A549 (cell line): ENCODE measurements around the gene GPATCH8. TPM values are rescaled to one million over a fixed set of nuclear protein-coding genes. Genes with fewer than 3 reads are reported as not detected.

ENCODE experiments used
- ATAC-seq, 2 experiments: fragments of 200-7000 bp in 1 of 2; fragments of >200 bp in 1 of 2; cut with Nextera tagmentation in 1 of 2; cut with Tn5 transposase in 1 of 2; 3 replicates each; pipeline versions ENCODE4 v1.8.0 to v1.9.1; 2018 to 2020; ENCODE audit warnings: mild to moderate bottlenecking in 1 of 2, moderate library complexity in 1 of 2
- CTCF ChIA-PET: fragments of 300-600 bp; sonication (Branson Sonifier 250); formaldehyde crosslinking; extraction: SDS; loops from one replicate; lab custom pipeline; 2021; ENCODE audit warnings: antibody characterized with exemption, inconsistent platforms; lab: Yijun Ruan, JAX
- POLR2A ChIA-PET: fragments of 350-600 bp; formaldehyde crosslinking; extraction: SDS; loops from one replicate; lab custom pipeline; 2021; ENCODE audit warnings: antibody characterized with exemption, inconsistent platforms; lab: Yijun Ruan, JAX
- DNase-seq, 2 experiments: peaks; one replicate each; pipeline versions ENCODE4 v3.0.0 to v3.0.0-alpha.2; 2011 to 2016; ENCODE audit warnings: low read depth in 1 of 2, low spot score in 1 of 2
- FAIRE-seq: peaks from 2 replicates; lab custom pipeline; 2011; peaks lifted over from hg19 to GRCh38; lab: Jason Lieb, UNC
- H3K27ac ChIP-seq, 2 experiments: fragments of >200 bp; sonication (Bioruptor Twin); formaldehyde crosslinking; 3 replicates each; pipeline ENCODE4 v1.5.1; 2016 to 2017
- H3K4me1 ChIP-seq: fragments of >200 bp; sonication (Bioruptor Twin); formaldehyde crosslinking; 3 replicates; pipeline ENCODE4 v1.6.1; 2016
- H3K4me2 ChIP-seq: fragments of >200 bp; sonication (Bioruptor Twin); formaldehyde crosslinking; 3 replicates; pipeline ENCODE4 v1.6.1; 2016
- H3K4me3 ChIP-seq: fragments of >200 bp; sonication (Bioruptor Twin); formaldehyde crosslinking; 3 replicates; pipeline ENCODE4 v1.5.1; 2016
- H3K9me3 ChIP-seq: fragments of >200 bp; sonication (Bioruptor Twin); formaldehyde crosslinking; 3 replicates; pipeline ENCODE4 v1.6.1; 2016
- BHLHE40 ChIP-seq: IDR thresholded peaks from 2 replicates; pipeline ENCODE4 v1.6.1; 2012; ENCODE audit warnings: low read depth, low read length, inconsistent platforms
- CBX8 ChIP-seq: fragments of 200-600 bp; sonication (generic); IDR thresholded peaks from 2 replicates; pipeline ENCODE4 v1.6.1; 2016
- CHD2 ChIP-seq: fragments of 150-350 bp; IDR thresholded peaks from 2 replicates; pipeline ENCODE4 v1.6.1; 2014; ENCODE audit warnings: low read length; ENCODE audit not compliant: partially characterized antibody
- CHD4 ChIP-seq: fragments of 200-600 bp; sonication (generic); IDR thresholded peaks from 2 replicates; pipeline ENCODE4 v1.6.1; 2016; ENCODE audit warnings: antibody characterized with exemption, mild to moderate bottlenecking, borderline replicate concordance
- EP300 ChIP-seq, 2 experiments: fragments of >200 bp; sonication (Bioruptor Twin); formaldehyde crosslinking; IDR thresholded peaks; 2 replicates in 1 of 2; 3 replicates in 1 of 2; pipeline ENCODE4 v1.6.1; 2016 to 2017
- GATA3 ChIP-seq: IDR thresholded peaks from 2 replicates; pipeline ENCODE4 v1.6.1; 2012; ENCODE audit warnings: borderline replicate concordance
- HEYL ChIP-seq: fragments of 250-450 bp; sonication (Bioruptor Pico); IDR thresholded peaks from 2 replicates; pipeline ENCODE4 v1.8.0; 2021; ENCODE audit warnings: mild to moderate bottlenecking, moderate library complexity
- JUNB ChIP-seq: fragments of >200 bp; sonication (Bioruptor Twin); formaldehyde crosslinking; IDR thresholded peaks from 2 replicates; pipeline ENCODE4 v1.6.1; 2016
- KDM1A ChIP-seq: fragments of 200-600 bp; sonication (generic); IDR thresholded peaks from 2 replicates; pipeline ENCODE4 v1.6.1; 2016; ENCODE audit warnings: low read depth, mild to moderate bottlenecking
- KDM5A ChIP-seq: fragments of 200-600 bp; sonication (generic); IDR thresholded peaks from 2 replicates; pipeline ENCODE4 v1.6.1; 2016; ENCODE audit warnings: antibody characterized with exemption, mild to moderate bottlenecking
- MYC ChIP-seq: IDR thresholded peaks from 2 replicates; pipeline ENCODE4 v1.6.1; 2012; ENCODE audit warnings: mild to moderate bottlenecking, inconsistent platforms, low read length, improper control_type of control experiment, borderline replicate concordance
- RAD21 ChIP-seq, 2 experiments: fragments of >200 bp in 1 of 2; sonication (Bioruptor Twin) in 1 of 2; formaldehyde crosslinking in 1 of 2; IDR thresholded peaks in 1 of 2; conservative IDR thresholded peaks in 1 of 2; 2 replicates in 1 of 2; 3 replicates in 1 of 2; pipeline ENCODE4 v1.6.1; 2012 to 2018; ENCODE audit warnings: inconsistent platforms in 1 of 2
- RFX5 ChIP-seq: fragments of 450-650 bp; IDR thresholded peaks from 2 replicates; pipeline ENCODE4 v1.7.1; 2014; ENCODE audit warnings: antibody characterized with exemption, mild to moderate bottlenecking, moderate library complexity
- SREBF2 ChIP-seq: fragments of 450-650 bp; IDR thresholded peaks from 2 replicates; pipeline ENCODE4 v1.6.1; 2014; ENCODE audit warnings: mild to moderate bottlenecking, moderate library complexity
- ZNF302 ChIP-seq: fragments of 250-450 bp; sonication (Bioruptor Pico); IDR thresholded peaks from 2 replicates; pipeline ENCODE4 v1.9.0; 2021; ENCODE audit warnings: inconsistent platforms, mild to moderate bottlenecking, moderate library complexity
- WGBS: methylation state at CpG from one replicate; pipeline ENCODE4 v1.1.6; 2017; ENCODE audit errors: missing lambda C conversion rate; 5-methylcytosine and 5-hydroxymethylcytosine counted together
- polyA plus RNA-seq, 4 experiments: library from polyadenylated mRNA; depleted of rRNA in 3 of 4; stranded (reverse); fragments of >200 nt; fragmentation: RNase III in 1 of 4; extraction: RNeasy Plus Mini Kit Qiagen cat#74134 plus additional on column Dnase treatment in 1 of 4; gene quantifications; 2 replicates in 3 of 4; 3 replicates in 1 of 4; pipeline ENCODE4 v1.2.3, GENCODE V29; 2011 to 2017
- TF ChIP-seq, protein P1 (sequence below): IDR thresholded peaks from 2 replicates; pipeline ENCODE4 v1.6.1; 2012
- TF ChIP-seq, protein P2 (sequence below): fragments of >200 bp; sonication (Bioruptor Twin); formaldehyde crosslinking; IDR thresholded peaks from 3 replicates; pipeline ENCODE4 v1.5.1; 2016
- TF ChIP-seq, protein P3 (sequence below): fragments of 250-450 bp; sonication (Bioruptor Pico); IDR thresholded peaks from 2 replicates; pipeline ENCODE4 v1.5.0; 2021; ENCODE audit warnings: mild to moderate bottlenecking, moderate library complexity, borderline replicate concordance
- TF ChIP-seq, protein P4 (sequence below): fragments of >200 bp; sonication (Bioruptor Twin); formaldehyde crosslinking; IDR thresholded peaks from 2 replicates; pipeline ENCODE4 v1.6.1; 2016
- TF ChIP-seq, protein P5 (sequence below): fragments of 200-600 bp; sonication (generic); IDR thresholded peaks from 2 replicates; pipeline ENCODE4 v1.6.1; 2016; ENCODE audit warnings: antibody characterized with exemption, mild to moderate bottlenecking, moderate library complexity

GPATCH8 gene
- polyA plus RNA-seq, 2 of the 4 experiments (the other 2 are of a cell fraction) = 21.7 to 27.3 TPM

DNA sequence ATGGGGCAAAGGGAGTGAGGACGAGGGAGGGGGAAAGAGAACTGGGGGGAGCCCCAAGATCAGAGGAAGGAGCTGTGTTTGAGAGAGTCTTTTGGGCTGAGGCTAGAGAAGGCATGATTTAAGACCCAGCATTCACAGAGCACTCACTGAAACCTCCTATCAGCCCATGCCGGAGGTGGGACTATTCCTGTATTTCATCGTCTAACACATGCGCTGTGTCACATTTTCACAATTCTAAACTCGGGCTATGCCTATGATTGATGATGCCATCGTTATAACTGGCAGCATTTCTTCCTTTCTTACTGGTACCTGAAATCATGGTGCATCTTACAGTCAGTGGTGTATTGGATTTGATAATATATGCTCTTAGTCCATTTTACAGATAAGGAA, 143.1 kb downstream of the GPATCH8 start:
- Histone ChIP-seq H3K4me2 (no peak overlapping the region), H3K4me1 (peaks cover 20% of the 10 kb centered on the region), H3K9me3 (no peaks in the 10 kb centered on the region), H3K27ac (no peak overlapping the region), H3K4me3 (no peak overlapping the region)
- ChIA-PET CTCF (interaction anchor here (0.8 to 11.1 kb wide), 11 partner anchors 8 to 173 kb away, joined by 3 to 179 read pairs (median 10); partner anchors contain the start of gene GRN), POLR2A (interaction anchor here (0.5 to 0.6 kb wide), 2 partner anchors 192 to 294 kb away, joined by 3 read pairs; partner anchors contain the start of gene LSM12)
- WGBS = 65% methylated on average over 6 of the region's 6 CpGs
- no peak for FAIRE-seq
- DNase-seq = no peak
- TF ChIP-seq KDM1A = 0 out of 2 replicates have a peak, but pooled peaks have one; percentile 47
- TF ChIP-seq, protein P1, sequence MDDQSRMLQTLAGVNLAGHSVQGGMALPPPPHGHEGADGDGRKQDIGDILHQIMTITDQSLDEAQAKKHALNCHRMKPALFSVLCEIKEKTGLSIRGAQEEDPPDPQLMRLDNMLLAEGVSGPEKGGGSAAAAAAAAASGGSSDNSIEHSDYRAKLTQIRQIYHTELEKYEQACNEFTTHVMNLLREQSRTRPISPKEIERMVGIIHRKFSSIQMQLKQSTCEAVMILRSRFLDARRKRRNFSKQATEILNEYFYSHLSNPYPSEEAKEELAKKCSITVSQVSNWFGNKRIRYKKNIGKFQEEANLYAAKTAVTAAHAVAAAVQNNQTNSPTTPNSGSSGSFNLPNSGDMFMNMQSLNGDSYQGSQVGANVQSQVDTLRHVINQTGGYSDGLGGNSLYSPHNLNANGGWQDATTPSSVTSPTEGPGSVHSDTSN = no peak
- ATAC-seq = no peak

DNA sequence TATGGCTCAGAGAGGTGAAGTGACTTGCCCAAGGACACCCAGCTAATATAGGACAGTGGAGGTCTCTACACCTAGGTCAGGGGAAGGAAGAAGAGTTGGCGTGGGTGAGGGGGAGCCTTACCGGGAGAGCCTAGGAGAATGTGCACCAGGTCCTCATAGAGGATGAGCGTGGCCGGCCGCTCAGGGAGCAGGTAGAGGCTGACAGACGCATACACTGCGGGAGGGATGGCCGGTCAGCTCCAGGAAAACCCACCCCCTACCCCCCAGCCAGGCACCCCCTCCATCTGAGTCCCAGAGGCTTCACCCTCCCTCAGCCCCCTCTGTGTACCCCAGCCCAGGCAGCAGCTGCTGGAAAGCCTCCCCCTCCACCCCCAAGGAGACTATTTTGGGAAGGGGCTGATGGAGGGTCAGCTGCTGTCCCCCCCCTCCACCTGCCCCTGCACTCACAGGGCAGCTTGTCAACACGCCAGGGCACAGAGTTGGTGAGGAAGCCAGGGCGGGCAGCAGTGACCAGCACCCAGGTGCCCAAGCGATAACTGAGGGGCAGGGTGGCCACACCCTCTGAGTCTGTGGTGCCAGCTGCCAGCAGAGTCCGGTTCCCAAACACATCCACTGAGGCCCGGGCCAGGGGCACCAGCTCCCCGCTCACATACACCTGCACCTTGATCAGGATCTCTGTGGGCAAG, 143.6 kb downstream of the GPATCH8 start:
- H3K4me2 ChIP-seq = no peak overlapping the region
- no peaks in the 10 kb centered on the region for H3K9me3 ChIP-seq
- ATAC-seq (no peak), DNase-seq (no peak), FAIRE-seq (no peak)
- no peak overlapping the region for H3K27ac ChIP-seq
- TF ChIP-seq, protein P2, sequence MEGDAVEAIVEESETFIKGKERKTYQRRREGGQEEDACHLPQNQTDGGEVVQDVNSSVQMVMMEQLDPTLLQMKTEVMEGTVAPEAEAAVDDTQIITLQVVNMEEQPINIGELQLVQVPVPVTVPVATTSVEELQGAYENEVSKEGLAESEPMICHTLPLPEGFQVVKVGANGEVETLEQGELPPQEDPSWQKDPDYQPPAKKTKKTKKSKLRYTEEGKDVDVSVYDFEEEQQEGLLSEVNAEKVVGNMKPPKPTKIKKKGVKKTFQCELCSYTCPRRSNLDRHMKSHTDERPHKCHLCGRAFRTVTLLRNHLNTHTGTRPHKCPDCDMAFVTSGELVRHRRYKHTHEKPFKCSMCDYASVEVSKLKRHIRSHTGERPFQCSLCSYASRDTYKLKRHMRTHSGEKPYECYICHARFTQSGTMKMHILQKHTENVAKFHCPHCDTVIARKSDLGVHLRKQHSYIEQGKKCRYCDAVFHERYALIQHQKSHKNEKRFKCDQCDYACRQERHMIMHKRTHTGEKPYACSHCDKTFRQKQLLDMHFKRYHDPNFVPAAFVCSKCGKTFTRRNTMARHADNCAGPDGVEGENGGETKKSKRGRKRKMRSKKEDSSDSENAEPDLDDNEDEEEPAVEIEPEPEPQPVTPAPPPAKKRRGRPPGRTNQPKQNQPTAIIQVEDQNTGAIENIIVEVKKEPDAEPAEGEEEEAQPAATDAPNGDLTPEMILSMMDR = no peak
- TF ChIP-seq, protein P3, sequence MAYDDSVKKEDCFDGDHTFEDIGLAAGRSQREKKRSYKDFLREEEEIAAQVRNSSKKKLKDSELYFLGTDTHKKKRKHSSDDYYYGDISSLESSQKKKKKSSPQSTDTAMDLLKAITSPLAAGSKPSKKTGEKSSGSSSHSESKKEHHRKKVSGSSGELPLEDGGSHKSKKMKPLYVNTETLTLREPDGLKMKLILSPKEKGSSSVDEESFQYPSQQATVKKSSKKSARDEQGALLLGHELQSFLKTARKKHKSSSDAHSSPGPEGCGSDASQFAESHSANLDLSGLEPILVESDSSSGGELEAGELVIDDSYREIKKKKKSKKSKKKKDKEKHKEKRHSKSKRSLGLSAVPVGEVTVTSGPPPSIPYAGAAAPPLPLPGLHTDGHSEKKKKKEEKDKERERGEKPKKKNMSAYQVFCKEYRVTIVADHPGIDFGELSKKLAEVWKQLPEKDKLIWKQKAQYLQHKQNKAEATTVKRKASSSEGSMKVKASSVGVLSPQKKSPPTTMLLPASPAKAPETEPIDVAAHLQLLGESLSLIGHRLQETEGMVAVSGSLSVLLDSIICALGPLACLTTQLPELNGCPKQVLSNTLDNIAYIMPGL = no peak
- no peak for TF ChIP-seq RAD21 (conservative IDR thresholded peaks at IDR 0.05 in 1 of 2, IDR thresholded peaks at IDR 0.05 in 1 of 2)
- no peak for TF ChIP-seq RFX5
- TF ChIP-seq GATA3 = no peak
- no peak for TF ChIP-seq MYC
- 87% methylated on average over 13 of the region's 14 CpGs for WGBS
- no peak overlapping the region for H3K4me3 ChIP-seq
- CTCF ChIA-PET = interaction anchor here (0.8 to 11.1 kb wide), 11 partner anchors 8 to 173 kb away, joined by 3 to 179 read pairs (median 17); partner anchors contain the start of gene GRN
- H3K4me1 ChIP-seq = peaks cover 20% of the 10 kb centered on the region
- POLR2A ChIA-PET = interaction anchor here (0.5 to 0.9 kb wide), 3 partner anchors 140 to 293 kb away, joined by 3 read pairs; partner anchors contain the start of genes LSM12 and UBTF

DNA sequence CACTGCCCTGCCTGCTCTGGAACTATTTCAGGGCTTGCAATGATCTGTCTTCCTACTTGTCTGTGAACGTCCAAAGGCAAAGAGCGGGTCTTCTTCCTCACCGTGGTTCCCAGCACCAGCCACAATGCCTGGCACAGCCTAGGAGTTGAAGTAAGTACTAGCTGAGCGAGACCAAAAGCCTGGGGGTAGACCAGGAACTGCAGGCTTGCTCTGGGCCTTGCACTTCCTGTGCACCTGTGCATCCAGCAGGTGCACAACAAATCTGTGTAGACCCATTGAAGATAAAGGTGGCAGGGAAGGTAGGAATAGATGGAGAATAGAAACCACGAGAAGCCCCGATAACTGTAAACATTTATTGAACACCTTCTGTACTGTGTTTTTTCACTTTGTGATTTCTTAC, 144.2 kb downstream of the GPATCH8 start:
- no peaks in the 10 kb centered on the region for H3K9me3 ChIP-seq
- no peak for TF ChIP-seq KDM5A
- TF ChIP-seq RAD21 (conservative IDR thresholded peaks at IDR 0.05 in 1 of 2, IDR thresholded peaks at IDR 0.05 in 1 of 2) = no peak
- TF ChIP-seq CHD4 = no peak
- no peak for TF ChIP-seq CHD2
- no peak for TF ChIP-seq CBX8
- CTCF ChIA-PET = interaction anchor here (2.2 to 11.1 kb wide), 8 partner anchors 7 to 174 kb away, joined by 11 to 179 read pairs (median 19); partner anchors contain the start of gene GRN
- no peak overlapping the region for H3K4me2 ChIP-seq
- H3K4me3 ChIP-seq = no peak overlapping the region
- POLR2A ChIA-PET = interaction anchor here (0.9 kb wide), 1 partner anchor 139 kb away, joined by 3 read pairs; the partner anchor contains the start of gene UBTF
- ATAC-seq = no peak
- H3K27ac ChIP-seq = no peak overlapping the region
- peaks cover 20% of the 10 kb centered on the region for H3K4me1 ChIP-seq
- DNase-seq = no peak
- WGBS = 81% methylated on average over 6 of the region's 6 CpGs
- no peak for FAIRE-seq

DNA sequence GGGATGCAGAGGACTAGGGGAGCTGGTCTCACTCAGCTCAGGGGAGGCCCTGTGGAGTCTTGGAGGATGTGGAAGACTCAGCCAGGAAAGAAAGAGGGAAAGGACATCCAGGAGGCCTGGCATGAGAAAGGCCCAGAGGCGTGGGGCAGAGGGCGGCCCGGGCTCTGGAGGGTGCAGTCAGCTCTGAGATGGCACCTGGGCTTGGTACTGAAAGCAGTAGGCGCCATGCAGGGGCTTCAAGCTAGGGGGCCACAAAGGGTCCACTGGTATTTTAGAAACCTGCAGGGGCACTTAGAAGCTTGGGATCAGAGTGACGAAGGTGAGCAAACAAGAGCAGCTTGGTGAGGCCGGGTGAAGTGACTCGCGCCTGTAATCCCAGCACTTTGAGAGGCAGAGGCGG, 145.1 kb downstream of the GPATCH8 start:
- Histone ChIP-seq H3K4me1 (peaks cover 20% of the 10 kb centered on the region), H3K4me2 (no peak overlapping the region), H3K9me3 (no peaks in the 10 kb centered on the region), H3K27ac (no peak overlapping the region), H3K4me3 (no peak overlapping the region)
- WGBS = 80% methylated on average over 9 of the region's 9 CpGs
- POLR2A ChIA-PET = no interaction called here
- DNase-seq (no peak), ATAC-seq (no peak), FAIRE-seq (no peak)
- CTCF ChIA-PET = interaction anchor here (2.2 to 11.1 kb wide), 7 partner anchors 6 to 165 kb away, joined by 11 to 179 read pairs (median 17); partner anchors contain the start of gene GRN
- no peak for TF ChIP-seq ZNF302 (CRISPR knock-in tag)
- TF ChIP-seq GATA3 = no peak
- TF ChIP-seq, protein P4, sequence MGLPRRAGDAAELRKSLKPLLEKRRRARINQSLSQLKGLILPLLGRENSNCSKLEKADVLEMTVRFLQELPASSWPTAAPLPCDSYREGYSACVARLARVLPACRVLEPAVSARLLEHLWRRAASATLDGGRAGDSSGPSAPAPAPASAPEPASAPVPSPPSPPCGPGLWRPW = no peak
- no peak for TF ChIP-seq EP300 (IDR thresholded peaks at IDR 0.05)
- TF ChIP-seq CHD4 = no peak
- no peak for TF ChIP-seq HEYL (CRISPR knock-in tag)
- no peak for TF ChIP-seq BHLHE40
- TF ChIP-seq SREBF2 = no peak
- TF ChIP-seq JUNB = no peak
- TF ChIP-seq, protein P5, sequence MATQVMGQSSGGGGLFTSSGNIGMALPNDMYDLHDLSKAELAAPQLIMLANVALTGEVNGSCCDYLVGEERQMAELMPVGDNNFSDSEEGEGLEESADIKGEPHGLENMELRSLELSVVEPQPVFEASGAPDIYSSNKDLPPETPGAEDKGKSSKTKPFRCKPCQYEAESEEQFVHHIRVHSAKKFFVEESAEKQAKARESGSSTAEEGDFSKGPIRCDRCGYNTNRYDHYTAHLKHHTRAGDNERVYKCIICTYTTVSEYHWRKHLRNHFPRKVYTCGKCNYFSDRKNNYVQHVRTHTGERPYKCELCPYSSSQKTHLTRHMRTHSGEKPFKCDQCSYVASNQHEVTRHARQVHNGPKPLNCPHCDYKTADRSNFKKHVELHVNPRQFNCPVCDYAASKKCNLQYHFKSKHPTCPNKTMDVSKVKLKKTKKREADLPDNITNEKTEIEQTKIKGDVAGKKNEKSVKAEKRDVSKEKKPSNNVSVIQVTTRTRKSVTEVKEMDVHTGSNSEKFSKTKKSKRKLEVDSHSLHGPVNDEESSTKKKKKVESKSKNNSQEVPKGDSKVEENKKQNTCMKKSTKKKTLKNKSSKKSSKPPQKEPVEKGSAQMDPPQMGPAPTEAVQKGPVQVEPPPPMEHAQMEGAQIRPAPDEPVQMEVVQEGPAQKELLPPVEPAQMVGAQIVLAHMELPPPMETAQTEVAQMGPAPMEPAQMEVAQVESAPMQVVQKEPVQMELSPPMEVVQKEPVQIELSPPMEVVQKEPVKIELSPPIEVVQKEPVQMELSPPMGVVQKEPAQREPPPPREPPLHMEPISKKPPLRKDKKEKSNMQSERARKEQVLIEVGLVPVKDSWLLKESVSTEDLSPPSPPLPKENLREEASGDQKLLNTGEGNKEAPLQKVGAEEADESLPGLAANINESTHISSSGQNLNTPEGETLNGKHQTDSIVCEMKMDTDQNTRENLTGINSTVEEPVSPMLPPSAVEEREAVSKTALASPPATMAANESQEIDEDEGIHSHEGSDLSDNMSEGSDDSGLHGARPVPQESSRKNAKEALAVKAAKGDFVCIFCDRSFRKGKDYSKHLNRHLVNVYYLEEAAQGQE = no peak
